ENCODE data around the gene THSD7A.

The THSD7A gene

DNA sequence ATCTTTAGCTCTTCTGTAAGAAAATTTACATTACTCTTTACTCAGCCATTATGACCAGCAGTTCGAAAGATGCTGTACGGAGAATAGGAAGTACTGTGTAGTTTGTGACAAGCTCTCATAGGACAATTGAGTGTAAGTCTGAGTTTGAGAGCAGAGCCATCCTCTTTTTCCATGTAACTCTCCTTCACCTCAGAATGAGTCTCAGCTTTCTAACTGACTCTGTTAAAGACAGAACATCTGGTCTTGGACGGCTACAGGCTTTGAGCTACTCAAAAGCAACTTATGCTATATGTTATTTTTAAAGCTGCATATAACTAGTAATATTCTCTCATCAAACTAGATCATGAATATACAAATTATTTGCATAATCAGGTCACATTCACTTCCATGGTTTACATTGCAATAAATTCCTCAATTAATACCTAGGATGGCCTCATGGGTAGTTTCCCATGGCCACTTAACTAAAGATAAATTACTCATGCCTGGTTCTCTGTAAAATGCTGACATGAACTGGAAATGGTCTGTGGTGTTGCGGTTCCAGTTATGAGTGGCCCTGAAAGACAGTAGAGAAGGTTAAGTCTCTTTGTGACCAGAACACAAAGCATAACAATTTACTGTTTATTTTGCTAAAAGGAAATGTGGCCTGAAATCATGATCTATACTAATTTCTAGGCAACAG is 499.7 kb downstream of the THSD7A start:
- no peak for DNase-seq (ENCODE audit: low read depth in 3 of 3)

DNA sequence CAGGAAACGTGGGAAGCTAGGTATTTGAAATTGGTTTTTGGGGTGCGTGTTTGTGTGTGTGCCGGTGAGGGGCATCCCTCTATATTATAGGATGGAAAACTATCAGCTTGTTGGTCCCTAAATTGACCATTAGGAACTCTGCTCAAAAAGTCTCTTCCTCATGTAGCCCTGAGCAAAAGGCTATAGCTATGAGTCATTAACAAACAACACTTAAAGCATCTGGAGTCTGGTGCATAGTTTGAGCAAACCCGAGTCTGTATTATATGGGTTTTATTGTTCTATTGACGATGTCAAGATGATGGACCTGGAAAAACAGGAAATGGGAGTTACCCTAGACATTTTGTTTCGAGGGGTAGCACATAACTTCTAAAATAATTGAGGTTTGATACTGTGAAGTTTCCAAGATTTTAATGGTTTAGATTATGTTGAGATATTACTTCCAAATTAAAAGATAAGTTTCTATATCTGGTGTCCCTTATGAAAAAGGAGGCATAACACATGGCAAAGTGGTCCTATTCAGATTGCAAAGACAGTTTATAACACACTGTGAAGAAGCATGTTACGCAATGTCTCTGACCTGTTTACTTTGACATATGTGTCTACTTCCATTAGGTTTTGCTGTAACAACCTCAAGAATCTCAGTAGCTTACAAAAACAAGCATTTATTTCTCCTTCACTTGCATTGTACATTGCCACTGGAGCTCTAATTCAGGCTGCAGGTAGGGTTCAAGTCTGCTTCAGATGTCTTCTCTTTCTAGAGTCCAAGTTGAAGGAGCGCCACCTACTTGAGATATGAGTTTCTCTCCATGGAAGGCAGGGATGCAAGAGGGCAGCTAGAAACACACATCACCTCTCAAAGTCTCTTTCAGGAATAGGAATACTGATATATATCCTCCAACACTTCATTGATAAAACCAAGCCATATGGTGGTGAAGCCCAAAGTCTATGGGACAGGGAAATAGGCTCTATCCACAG is 500.6 kb downstream of the THSD7A start:
- DNase-seq (ENCODE audit: low read depth in 3 of 3): no peak

DNA sequence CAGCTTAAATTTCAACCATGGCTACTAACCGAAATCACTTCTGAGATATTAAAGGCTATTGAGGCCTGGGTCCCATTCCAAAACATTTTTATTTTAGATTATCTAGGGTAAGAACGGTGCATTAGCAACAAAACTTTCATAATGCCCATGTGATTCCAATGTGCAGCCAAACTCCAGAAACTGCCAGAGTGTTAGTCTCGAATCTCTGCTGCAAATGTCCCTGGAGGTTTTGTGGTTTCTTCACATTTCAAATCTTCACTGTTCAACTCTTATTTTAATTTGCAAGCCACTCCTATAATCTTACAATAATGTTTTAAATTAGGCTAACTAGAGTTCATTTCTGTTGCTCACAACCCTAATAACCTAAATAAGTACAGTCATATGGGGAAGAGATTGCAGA is 501.3 kb downstream of the THSD7A start:
- no peak for DNase-seq (ENCODE audit: low read depth in 3 of 3)

DNA sequence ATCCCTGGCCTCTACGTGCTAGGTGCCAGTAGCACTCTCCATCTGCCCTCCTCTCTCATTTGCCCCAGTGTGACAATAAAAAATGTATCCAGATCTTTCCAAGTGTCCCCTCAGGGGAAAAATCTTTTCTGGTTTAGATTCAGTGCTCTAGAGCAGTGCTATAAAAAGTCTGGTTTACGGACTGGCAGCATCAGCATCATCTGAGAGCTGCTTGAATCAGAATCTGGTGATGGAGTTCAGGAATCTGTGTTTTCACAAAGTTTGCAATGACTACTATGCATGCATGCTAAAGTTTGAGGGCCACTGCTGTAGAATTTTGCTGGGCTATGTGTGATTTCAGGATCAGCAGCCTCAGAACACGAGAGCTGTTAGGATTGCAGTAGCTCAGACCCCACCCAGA is 501.8 kb downstream of the THSD7A start:
- no peak for DNase-seq (ENCODE audit: low read depth in 3 of 3)

DNA sequence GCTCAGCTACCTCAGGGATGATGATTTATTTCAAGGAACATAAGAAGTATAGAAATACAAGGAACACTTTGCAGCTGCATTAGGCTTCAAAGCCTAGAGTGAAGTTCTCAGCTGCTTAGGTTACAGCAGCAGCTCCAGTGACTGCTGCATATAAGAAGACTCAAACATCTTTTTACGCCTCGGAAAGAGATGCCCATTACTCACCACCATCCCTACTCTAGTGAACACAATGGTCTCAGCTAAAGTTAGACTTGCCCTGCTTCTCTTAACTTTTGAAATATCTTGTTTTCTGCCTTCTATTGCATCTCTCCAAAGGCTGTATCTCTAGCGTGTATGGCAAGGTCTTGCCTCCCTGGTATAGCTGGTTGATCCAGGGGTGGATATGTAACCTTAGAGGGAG is 502.4 kb downstream of the THSD7A start:
- no peak for DNase-seq (ENCODE audit: low read depth in 3 of 3)

DNA sequence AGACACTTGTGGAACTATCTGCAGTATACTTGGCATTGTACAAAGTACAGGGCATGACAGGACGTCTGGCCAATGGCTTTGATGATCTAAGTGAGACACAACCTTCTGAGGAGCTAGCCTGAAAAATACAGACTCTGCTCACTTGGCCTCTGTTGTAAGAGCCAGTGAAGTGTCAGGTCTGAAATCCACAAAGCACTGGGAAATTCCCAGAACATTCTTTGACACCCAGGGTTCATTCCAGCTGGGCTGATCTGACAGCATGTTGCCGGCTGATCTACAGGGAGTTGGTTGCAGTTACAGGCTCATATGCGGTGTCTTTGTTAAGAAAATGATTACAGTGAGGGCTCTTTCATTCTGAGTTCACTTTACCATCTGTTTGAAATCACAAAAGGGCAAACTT is 503.7 kb downstream of the THSD7A start:
- DNase-seq (ENCODE audit: low read depth in 3 of 3): no peak

DNA sequence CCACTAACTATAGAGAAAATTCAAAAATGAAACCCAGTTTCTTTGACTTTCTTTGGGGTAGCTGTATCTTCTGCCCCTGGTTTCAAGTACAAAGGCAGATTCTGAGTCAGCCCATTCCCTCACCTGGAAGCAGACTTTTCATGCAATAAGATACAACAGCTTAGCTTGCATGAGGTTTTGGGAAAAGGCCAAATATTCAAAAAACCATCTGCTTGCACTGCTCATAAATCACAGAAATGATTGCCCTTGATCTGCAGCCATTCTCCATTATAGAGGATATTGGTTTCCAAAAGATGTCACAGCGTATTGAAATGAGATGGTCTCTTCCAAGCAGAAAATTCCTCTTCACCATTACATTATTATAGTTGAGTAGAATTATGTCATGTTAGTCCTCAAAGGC is 504.4 kb downstream of the THSD7A start:
- DNase-seq (ENCODE audit: low read depth in 3 of 3): no peak

All from stimulated activated CD4-positive, alpha-beta T cell treated with anti-CD3 and anti-CD28 coated beads, TNF-alpha, amount 100 ng/mL, for 48 hours (primary cell).